ENCODE measurements around the gene FOXL1.

DNA sequence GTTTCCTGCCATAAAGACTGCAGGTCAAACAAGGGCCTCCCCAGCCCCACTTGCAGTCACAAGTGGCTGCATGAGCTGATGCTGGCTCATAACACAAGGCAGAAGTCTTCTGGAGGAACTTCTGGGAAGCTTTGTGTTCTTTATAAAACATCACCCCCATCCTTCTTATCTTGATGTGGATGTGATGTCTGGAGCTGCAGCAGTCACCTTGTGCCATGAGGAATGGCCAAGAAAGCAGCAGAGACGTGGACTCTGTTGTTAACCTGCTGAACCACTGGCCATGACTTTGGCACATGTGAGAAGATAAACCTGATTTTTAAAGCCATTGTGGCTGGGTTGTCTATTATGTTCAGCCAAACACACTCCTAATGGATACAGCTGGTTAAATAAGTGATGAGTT lies 41.8 kb downstream of the FOXL1 start:
- TF ChIP-seq, protein P1, sequence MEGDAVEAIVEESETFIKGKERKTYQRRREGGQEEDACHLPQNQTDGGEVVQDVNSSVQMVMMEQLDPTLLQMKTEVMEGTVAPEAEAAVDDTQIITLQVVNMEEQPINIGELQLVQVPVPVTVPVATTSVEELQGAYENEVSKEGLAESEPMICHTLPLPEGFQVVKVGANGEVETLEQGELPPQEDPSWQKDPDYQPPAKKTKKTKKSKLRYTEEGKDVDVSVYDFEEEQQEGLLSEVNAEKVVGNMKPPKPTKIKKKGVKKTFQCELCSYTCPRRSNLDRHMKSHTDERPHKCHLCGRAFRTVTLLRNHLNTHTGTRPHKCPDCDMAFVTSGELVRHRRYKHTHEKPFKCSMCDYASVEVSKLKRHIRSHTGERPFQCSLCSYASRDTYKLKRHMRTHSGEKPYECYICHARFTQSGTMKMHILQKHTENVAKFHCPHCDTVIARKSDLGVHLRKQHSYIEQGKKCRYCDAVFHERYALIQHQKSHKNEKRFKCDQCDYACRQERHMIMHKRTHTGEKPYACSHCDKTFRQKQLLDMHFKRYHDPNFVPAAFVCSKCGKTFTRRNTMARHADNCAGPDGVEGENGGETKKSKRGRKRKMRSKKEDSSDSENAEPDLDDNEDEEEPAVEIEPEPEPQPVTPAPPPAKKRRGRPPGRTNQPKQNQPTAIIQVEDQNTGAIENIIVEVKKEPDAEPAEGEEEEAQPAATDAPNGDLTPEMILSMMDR (IDR thresholded peaks at IDR 0.05): no peak
- TF ChIP-seq POLR2AphosphoS5 (IDR thresholded peaks at IDR 0.05; ENCODE audit: insufficient read depth in 1 of 2, low read depth in 1 of 2): no peak
